HG02943 (cell line): ENCODE results near the gene EEF2K.
"Not testable (repeated sequence)": the region's sequence is repeated elsewhere in the genome, so short reads cannot be mapped to it uniquely, and the experiment has no call there.

Experiments used
- ATAC-seq: cut with Tn5 transposase; IDR thresholded peaks from one replicate; pipeline ENCODE4 v1.9.1; 2021; ENCODE audit warnings: mild to moderate bottlenecking, low read depth, moderate library complexity; ENCODE audit not compliant: unreplicated experiment

Gene EEF2K

DNA sequence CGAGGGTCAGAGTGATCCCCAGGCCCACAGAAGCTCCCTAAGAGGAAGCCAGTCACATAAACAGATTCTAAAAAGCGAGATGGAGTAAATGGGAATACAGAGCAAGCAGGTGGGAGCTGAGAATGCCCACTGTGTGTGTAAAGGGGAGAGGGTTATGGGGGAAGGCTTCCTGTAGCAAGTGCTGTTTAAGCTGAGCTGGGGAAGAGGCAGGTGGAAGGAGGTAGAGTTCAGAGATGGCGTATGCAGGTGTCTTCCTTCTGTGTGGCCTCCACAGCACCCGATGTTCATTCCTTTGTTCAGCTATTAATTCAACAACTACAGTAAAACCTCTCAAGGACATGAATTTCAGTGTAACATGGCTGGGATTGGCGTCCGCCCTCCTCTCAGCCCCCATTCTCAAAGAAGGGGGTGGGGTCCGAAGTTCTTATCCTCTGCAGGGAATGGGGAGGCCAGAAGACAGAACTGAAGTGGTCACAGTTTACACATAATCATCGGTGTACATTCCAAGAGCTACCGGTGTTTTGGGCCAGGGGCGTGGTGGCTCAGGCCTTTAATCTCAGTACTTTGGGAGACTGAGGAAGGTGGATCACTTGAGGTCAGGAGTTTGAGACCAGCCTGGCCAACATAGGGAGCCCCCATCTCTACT lies 1.8 kb downstream of the EEF2K start:
- ATAC-seq = no peak

DNA sequence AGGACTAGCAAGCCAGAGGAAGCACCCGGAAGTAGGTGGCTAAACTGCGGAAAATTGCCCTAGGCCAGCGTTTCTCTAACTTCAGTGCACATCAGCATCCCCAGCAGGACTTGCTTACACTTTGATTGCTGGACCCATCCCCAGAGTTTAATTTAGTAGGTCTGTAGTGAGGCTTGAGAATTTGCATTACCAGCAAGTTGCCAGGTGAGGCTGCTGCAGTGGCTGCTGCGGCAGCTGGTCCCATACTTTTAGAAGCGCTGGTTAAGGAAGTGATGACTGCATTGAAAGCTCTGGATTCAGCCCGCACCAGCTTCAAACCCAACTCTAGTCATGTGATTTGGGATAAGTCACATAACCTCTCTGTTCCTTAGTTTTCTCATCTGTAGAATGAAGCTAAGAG lies 4.2 kb downstream of the EEF2K start:
- no peak for ATAC-seq

DNA sequence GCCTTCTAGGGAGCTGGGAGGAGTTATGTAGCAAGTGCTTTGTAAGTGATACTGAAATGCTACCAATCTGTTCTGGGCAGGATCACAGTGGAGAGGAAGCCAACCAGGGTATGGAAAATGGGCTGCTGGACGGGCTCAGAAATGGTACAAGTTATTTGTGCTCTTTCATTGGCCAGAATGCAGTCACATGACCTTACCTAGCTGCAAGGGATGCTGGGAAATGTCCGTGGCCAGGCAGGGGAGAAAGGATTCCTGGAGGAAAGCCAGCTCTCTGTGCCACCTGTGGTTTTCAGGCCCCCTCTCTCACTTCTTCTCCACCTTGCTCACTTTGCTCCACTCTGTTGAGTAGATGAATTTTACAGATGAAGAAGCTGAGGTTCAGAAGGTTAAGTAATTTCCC lies 4.8 kb downstream of the EEF2K start:
- no peak for ATAC-seq

DNA sequence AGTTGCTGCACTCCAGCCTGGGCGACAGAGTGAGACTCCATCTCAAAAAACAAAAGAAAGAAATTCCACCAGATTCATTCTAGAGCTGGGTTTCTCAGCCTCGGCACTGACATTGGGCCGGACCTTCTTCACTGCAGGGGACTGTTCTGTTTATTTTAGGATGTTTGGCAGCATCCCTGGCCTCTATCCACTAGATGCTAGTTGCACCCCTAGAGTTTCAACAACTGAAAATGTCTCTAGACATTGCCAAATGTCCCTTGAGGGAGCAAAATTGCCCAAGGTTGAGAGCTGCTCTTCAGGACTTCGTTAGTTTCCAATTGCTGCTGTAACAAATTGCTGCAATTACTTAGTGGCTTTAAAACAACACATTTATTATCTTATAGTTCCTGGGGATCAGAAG lies 7.2 kb downstream of the EEF2K start:
- ATAC-seq = no peak

DNA sequence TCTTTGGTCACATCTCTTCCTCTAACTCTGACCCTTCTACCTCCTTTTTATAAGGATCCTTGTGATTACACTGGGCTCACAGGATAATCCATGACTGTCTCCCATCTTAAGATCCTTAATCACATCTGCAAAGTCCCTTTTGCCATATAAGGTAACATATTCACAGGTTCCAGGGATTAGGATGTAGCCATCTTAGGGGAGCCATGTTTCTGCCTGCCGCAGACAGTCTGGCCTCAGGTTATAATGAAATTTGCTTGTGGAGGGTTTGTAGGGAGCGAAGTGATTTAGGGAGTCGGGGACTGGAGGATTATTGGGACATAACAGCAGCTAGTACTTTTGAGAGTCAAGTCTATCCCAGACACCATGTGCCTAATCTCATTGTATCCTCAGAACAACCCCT lies 7.7 kb downstream of the EEF2K start:
- ATAC-seq = no peak

DNA sequence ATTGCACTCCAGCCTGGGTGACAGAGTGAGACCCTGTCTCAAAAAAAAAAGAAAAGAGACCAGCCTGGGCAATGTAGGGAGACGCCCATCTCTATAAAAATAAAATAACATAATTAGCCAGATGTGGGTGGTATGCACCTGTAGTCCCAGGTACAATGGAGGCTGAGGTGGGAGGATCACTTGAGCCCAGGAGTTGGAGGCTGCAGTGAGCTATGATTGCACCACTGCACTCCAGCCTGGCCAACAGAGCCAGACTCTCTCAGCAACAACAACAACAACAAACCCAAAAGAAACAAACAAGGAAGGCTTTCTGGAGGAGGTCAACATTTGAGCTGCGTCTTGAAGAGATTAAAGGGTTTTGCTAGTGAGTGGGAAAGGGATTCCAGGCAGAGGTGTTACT lies 8.3 kb downstream of the EEF2K start:
- no peak for ATAC-seq

DNA sequence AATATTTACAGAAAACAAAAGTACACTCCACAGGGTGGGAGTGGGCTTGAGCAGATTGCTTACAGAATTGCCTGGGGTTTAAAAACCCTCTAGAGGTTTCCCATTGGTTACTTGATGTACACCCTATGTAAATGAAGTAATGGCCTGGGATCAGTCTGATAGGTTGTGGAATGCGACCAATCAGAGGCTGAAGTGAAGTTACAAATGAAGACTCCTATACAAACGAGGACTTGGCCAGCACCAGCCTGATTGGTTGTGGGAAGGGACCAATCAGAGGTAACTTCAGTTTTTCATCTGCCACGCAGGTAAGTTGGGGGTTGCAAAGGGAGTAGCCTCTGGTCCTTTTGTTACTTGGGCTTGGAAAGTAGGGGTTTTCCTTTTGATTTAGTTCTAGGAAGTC lies 8.8 kb downstream of the EEF2K start:
- ATAC-seq = no peak

DNA sequence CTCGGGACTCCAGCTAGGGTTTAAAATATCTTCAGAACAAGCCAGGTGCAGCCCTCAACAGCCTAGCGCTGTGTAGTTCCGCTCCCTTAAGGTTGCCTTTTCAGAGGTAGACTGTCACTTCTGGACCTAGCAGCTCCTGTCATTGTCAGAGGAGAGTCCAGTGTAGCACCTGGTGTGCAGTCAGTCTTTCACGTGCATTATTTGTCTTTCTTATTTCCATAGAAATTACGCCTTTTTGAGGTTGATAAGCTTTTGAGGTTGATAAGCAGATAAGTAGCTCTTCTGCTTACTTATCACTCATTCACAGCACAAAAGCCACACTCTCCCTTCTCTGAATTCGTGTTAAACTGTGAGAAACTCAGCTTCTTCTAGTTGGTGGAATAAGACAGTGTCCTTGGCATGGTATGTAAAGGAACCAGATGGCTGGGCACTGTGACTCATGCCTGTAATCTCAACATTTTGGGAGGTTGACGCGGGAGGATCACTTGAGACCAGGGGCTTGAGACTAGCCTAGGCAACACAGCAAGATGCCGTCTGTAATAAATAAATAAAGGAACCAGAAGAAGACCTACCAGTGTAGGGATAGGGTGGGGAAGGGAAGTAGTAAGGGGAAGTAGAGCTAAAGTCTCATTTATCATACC lies 10.2 kb downstream of the EEF2K start:
- no peak for ATAC-seq

DNA sequence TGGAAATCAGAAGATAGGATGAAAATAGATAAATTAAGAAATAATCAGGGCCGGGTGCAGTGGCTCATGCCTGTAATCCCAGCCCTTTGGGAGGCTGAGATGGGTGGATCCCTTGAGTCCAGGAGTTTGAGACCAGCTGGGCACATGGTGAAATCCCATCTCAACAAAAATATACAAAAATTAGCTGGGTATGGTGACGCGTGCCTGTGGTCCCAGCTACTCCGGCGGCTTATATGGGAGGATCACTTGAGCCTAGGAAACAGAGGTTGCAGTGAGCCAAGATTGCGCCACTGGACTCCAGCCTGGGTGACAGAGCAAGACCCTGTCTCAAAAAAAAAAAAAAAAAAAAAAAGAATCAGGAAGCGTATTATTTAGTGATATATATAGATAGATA lies 10.8 kb downstream of the EEF2K start:
- not testable (repeated sequence) for ATAC-seq

DNA sequence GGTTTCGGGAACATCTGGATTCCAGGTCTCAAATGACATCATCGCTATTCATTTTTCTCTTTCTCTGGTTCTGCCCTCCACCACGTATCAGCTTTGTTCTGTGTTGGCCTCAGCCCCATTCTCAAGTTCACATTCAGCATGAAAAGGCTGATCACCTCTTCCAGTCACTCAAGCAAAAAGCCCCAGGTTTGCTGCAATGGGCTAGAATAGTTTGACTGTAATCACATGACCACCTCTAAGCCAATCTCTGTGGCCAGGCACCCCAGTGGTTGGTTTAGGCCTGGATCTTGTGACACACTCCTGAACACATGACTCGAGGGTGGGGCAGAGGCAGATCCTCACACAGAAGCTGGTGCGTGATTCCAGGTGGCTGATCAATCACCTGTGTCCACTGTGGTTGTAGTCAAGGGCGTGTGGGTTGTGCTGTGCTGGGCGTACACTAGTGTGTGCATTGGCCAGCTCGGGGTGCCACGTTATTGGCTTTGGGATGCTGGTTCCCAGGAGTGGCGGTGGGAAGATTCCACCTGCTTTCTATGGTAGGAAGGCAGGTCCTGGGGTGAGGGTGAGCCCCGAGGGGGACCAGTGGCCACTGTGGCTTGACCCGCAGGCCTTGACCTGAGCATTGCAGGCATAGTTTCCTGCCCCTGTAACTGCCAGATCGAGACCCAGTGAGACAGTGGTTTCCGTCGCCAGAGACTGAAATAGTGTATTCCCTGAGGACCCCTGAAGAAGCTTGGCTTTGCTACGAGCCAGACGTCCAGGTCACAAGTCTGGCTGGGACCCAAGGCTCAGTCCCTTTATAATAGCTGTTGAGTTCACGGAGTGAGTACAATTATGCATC lies 12.0 kb downstream of the EEF2K start:
- ATAC-seq = no peak

DNA sequence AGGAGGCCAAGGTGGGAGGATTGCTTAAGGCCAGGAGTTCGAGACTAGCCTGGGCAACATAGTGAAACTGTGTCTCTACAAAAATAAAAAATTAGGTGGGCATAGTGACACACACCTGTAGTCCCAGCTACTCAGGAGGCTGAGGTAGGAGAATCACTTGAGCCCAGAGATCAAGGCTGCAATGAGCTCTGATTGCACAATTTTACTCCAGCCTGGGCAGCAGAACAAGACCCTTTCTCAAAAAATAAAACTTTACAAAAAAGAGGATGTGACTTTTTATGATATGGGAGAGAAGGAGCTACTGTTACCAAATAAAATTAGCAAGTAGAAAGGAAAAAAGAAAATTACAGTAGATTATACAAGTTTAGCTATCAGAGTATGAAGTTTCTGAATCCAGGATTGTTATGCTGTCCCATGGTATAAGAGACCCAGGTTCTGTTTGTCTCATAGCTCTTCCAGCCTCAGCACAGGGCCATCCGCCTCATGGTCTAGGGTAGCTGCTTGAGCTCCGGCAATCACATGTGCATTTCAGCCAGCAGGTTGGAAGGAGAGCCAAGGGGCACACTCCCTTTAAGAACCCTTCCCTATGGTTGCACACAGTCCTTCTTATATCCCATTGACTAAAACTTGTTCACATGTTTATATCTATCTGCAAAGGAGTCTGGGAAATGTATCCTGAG lies 13.5 kb downstream of the EEF2K start:
- no peak for ATAC-seq

DNA sequence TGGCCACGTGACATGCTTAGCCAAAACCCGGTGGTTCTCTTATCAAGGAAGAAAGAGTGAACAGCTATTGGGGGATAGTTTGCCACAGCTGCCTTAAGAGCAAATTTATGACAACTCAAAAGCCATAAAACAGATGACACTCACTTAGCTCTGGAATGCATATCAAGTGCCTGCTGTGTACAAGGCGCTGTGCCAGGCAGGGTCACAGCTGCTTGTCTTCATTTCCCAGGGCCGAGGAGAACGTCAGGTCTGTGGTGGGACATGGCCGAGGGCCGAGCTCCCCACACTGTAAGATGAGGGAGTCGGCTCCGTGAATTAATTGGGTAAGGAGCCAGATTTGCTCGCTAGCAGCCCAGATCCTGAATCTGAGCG lies 14.0 kb downstream of the EEF2K start:
- no peak for ATAC-seq

DNA sequence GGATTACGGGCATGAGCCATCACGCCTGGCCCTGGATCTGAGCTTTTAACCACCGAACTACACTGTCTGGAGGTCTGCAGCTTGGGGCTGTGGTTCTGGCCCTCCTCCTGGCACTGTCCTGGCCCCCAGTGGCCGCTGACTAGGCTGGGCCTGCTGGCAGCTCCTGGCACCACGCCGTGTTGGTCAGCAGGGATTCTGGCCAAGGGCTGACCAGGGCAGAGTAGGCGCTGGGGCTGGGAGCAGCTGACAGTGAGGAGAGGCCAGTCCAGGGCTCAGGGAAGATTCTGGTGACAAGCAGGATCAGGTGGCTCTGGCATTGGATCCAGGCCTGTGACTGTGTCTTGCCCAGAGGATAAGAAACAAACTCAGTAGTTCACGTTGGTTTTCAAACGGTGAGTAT lies 14.6 kb downstream of the EEF2K start:
- ATAC-seq = no peak

DNA sequence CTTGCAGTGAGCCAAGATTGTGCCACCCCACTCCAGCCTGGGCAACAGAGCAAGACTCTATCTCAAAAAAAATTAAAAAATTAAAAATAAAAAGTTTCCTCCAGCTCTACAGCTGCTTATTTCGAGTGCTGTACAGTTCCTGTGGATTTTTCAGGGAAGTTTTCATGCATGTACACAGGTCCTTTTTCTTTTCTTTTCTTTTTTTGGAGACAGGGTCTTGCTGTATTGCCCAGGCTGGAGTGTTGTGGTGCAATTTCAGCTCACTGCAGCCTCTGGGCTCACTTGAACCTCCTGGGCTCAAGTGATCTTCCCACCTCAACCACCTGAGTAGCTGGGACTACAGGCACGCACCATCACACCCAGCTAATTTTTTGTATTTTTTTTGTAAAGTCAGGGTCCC lies 15.9 kb downstream of the EEF2K start:
- no peak for ATAC-seq

DNA sequence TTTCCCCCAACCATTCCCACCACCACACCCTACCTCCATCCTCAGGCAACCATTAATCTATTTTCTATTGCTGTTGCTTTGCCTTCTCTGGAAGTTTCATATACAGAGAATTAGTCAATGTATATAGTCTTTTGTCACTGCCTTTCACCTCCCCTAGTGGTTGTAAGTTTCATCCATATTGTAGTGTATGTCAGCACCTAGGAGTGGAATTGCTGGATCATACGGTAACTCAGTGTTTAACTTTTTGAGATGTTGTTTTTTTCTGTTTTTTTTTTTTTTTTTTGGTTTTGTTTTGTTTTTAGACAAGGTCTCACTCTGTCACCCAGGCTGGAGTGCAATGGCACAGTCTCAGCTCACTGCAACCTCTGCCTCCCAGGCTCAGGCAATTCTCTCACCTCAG lies 16.9 kb downstream of the EEF2K start:
- no peak for ATAC-seq

DNA sequence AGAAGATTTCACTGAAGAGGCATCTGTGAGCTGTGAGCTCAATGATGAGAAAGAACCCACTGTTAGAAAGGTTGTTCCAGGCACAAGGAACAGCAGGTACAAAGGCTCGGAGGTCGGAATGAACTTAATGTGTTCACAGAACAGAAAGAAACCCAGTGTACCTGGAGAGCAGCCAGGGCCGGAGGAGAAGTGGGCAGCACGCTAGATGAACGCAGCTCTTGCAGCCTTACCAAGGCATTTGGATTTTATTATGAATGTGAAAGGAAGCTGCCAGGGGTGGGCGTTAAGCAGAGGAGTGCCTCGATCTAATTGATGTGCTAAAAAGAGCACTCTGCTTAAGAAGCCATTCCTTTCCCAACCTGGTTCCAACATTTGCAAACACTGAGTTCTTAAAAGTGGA lies 19.0 kb downstream of the EEF2K start:
- no peak for ATAC-seq

DNA sequence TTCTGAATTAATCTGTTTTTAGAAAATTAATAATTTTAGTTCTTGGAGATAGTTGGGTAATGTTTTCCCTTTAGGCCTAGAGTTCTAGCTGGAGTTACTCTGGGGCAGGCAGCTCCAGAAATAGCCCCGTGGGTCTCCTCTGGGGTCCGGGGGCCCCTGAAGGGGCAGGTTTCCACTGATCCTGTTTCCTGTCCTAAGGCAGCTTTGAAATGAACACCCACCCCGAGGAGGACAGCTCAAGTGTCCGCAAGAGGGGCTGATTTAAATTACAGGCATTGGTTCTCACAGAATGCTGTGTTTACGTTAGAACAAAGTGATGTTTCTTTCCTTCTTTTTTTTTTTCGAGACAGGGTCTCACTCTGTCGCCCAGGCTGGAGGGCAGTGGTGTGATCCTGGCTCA lies 23.8 kb downstream of the EEF2K start:
- ATAC-seq = no peak

DNA sequence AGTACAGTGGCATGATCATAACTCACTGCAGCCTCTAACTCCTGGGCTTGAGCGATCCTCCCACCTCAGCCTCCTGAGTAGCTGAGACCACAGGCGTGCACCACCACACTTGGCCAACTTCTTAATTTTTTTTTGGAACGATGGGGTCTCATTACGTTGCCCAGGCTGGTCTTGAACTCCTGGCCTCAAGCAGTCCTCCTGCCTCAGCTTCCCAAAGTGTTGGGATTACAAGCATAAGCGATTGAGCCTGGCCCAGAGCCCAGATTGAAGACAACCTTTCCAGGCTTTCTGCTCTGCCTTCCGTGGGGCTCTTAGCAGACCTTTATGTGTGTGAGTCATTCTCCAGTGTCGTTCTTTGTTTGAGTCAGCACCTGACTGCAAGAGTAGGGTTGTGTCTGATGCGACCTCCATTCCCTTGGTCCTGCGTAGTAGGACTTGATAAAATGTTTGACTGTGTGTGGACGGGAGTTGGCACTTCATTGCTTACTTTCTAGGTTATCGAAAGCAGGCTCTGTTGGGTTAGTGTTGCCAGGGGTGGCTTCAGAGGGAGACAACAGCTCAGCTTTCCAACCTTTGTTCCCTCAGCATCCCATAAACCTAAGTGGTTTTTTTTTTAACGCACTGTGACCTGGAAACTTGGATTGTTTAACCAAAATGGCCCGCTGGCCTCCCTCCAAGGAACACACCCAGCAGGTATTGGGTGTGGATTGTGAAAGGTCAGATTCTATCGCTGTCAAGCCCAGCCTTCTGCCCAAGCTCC lies 26.4 kb downstream of the EEF2K start:
- no peak for ATAC-seq

DNA sequence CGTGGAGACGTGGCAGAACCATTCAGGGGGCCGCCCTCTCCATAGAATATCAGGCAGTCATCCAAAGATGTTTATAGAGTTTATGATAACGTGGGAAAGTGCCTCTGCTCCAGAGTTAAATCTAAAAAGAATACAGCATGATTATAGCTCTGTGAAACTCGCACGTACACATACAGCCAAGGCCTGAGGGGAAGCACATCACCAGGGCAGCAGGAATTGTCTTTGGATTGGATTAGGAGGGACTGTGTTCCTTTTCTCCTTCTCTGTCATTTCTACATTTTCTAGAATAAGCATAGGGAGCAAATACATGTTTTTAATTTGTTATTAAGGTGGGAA lies 26.9 kb downstream of the EEF2K start:
- no peak for ATAC-seq

DNA sequence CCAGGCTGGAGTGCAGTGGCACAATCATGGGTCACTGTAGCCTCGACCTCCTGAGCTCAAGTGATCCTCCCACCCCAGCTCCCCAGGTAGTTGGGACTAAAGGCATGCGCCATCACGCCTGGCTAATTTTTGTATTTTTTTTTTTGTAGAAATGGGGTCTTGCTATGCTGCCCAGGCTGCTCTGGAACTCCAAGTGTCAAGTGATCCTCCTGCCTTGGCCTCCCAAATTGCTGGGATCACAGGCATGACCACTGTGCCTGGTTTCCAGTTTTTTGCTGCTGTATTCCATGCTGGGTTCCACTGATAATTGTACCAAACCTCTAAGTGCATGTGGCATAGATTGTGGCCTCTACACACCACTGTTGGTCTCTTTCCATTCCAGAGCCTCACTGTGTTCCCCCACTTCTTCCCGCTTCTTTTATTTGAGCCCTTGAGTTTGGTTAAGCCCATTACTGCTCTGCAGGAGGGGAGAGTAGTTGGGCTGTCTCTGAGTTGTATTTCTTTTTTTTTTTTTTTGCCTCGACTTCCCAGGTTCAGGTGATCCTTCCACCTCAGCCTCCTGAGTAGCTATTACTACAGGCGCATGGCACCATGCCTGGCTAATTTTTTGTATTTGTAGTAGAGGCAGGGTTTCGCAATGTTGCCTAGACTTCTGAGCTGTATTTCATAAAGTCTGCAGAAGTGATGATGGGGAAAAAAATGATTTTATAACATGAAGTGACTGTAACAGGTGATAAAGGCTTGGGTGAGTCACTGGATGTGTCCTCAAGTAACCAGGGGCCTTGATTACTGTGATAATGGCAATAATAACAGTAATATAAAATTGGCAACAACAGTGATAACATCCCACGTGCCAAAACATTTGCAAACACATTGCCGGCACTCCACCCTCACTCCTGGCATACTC lies 30.0 kb downstream of the EEF2K start:
- no peak for ATAC-seq
